ENCODE results near the gene PCDH18.

The PCDH18 gene

GRCh38 chr4:137531986-137532868, at the start of gene PCDH18:
Gene PCDH18, minus strand, starts transcription at chr4:137532494. Its CDS starts 406 bp downstream, at chr4:137532088.
- TF ChIP-seq CTCF (IDR thresholded peaks at IDR 0.05; ENCODE audit: low read depth, low read length), result no peak
- DNase-seq (ENCODE audit: extremely low read depth, low read depth), result peak; percentile 98

- TF ChIP-seq CTCF (IDR thresholded peaks at IDR 0.05; ENCODE audit: low read depth, low read length), result no peak
- no peak for DNase-seq (ENCODE audit: extremely low read depth, low read depth)
Observed at GRCh38 chr4:137576446-137576845, 44.2 kb upstream of the PCDH18 start.

- DNase-seq (ENCODE audit: extremely low read depth, low read depth), result no peak
- TF ChIP-seq CTCF (IDR thresholded peaks at IDR 0.05; ENCODE audit: low read depth, low read length), result no peak
Observed at GRCh38 chr4:137572647-137573046, 40.4 kb upstream of the PCDH18 start.

GRCh38 chr4:137572163-137572562, 39.9 kb upstream of the PCDH18 start:
- no peak for TF ChIP-seq CTCF (IDR thresholded peaks at IDR 0.05; ENCODE audit: low read depth, low read length)
- no peak for DNase-seq (ENCODE audit: extremely low read depth, low read depth)

- DNase-seq (ENCODE audit: extremely low read depth, low read depth), result no peak
- no peak for TF ChIP-seq CTCF (IDR thresholded peaks at IDR 0.05; ENCODE audit: low read depth, low read length)
Observed at GRCh38 chr4:137559801-137560200, 27.5 kb upstream of the PCDH18 start.

GRCh38 chr4:137558951-137559350, 26.7 kb upstream of the PCDH18 start:
- DNase-seq (ENCODE audit: extremely low read depth, low read depth), result no peak
- TF ChIP-seq CTCF (IDR thresholded peaks at IDR 0.05; ENCODE audit: low read depth, low read length), result no peak

GRCh38 chr4:137545461-137545861, 13.2 kb upstream of the PCDH18 start:
- no peak; the same call in 1 of the 2 replicates for TF ChIP-seq CTCF (IDR thresholded peaks at IDR 0.05; ENCODE audit: low read depth, low read length)
- DNase-seq (ENCODE audit: extremely low read depth, low read depth), result no peak
